HepG2 (cell line): ENCODE data around the gene ADAR. TPM values are rescaled to one million over a fixed set of nuclear protein-coding genes. Genes with fewer than 3 reads are reported as not detected.

Source experiments
- CBX1 ChIP-seq: IDR thresholded peaks from one replicate; pipeline ENCODE4 v1.6.1; 2016; ENCODE audit warnings: antibody characterized with exemption, low read depth
- CCAR2 ChIP-seq: fragments of 200-400 bp; formaldehyde crosslinking; optimal IDR thresholded peaks from 2 replicates; pipeline ENCODE3; 2018; ENCODE audit warnings: low read depth, mild to moderate bottlenecking, low read length, moderate library complexity
- CEBPG ChIP-seq: IDR thresholded peaks from 2 replicates; pipeline ENCODE4 v1.6.1; 2016
- CHD2 ChIP-seq: IDR thresholded peaks from 2 replicates; pipeline ENCODE4 v1.6.1; 2011; ENCODE audit warnings: low read depth, low read length, improper control_type of control experiment
- CHD4 ChIP-seq: fragments of 200-600 bp; sonication (generic); IDR thresholded peaks from 2 replicates; pipeline ENCODE4 v1.7.0; 2017; ENCODE audit warnings: mild to moderate bottlenecking, low read length, borderline replicate concordance
- FOXO1 ChIP-seq: sonication (generic); formaldehyde crosslinking; IDR thresholded peaks from 2 replicates; pipeline ENCODE4 v1.4.0; 2020; ENCODE audit warnings: missing genetic modification reagents
- GABPB1 ChIP-seq: IDR thresholded peaks from 2 replicates; pipeline ENCODE4 v1.6.1; 2016; ENCODE audit warnings: mild to moderate bottlenecking, missing genetic modification reagents, moderate library complexity, missing compliant biosample characterization
- HCFC1 ChIP-seq: fragments of 150-350 bp; IDR thresholded peaks from 2 replicates; pipeline ENCODE4 v1.6.1; 2014; ENCODE audit warnings: low read depth, low read length
- HNF1B ChIP-seq: sonication (generic); formaldehyde crosslinking; IDR thresholded peaks from 2 replicates; pipeline ENCODE4 v1.5.1; 2020; ENCODE audit warnings: mild to moderate bottlenecking, moderate library complexity, missing genetic modification reagents
- HNF4A ChIP-seq: sonication (generic); formaldehyde crosslinking; IDR thresholded peaks from 2 replicates; pipeline ENCODE4 v1.4.0; 2020; ENCODE audit warnings: missing genetic modification reagents
- ISX ChIP-seq: sonication (generic); formaldehyde crosslinking; conservative IDR thresholded peaks from 2 replicates; pipeline ENCODE4 v1.5.0; 2020; ENCODE audit warnings: missing genetic modification reagents
- MEIS1 ChIP-seq: sonication (generic); formaldehyde crosslinking; IDR thresholded peaks from 2 replicates; pipeline ENCODE4 v1.9.0; 2021; ENCODE audit warnings: mild to moderate bottlenecking, missing genetic modification reagents, moderate library complexity, borderline replicate concordance
- NCOA2 ChIP-seq: sonication (generic); formaldehyde crosslinking; IDR thresholded peaks from 2 replicates; pipeline ENCODE4 v1.8.0; 2022; ENCODE audit warnings: inconsistent platforms
- NR3C1 ChIP-seq: sonication (generic); formaldehyde crosslinking; IDR thresholded peaks from 2 replicates; pipeline ENCODE4 v1.4.0; 2020; ENCODE audit warnings: missing genetic modification reagents
- POLR2A ChIP-seq, 2 experiments: IDR thresholded peaks; 2 replicates each; pipeline ENCODE4 v1.6.1; 2011; ENCODE audit warnings: low read depth in 2 of 2, low read length in 2 of 2, mild to moderate bottlenecking in 1 of 2, moderate library complexity in 1 of 2; ENCODE audit not compliant: insufficient read depth in 1 of 2
- PRPF4 ChIP-seq: fragments of 200-400 bp; formaldehyde crosslinking; IDR thresholded peaks from 2 replicates; pipeline ENCODE4 v1.6.1; 2016; ENCODE audit warnings: low read length, low read depth; ENCODE audit not compliant: poor library complexity, severe bottlenecking
- RXRA ChIP-seq: sonication (generic); formaldehyde crosslinking; IDR thresholded peaks from 2 replicates; pipeline ENCODE4 v1.5.1; 2020; ENCODE audit warnings: missing genetic modification reagents
- SP5 ChIP-seq: IDR thresholded peaks from 2 replicates; pipeline ENCODE4 v1.6.1; 2016; ENCODE audit warnings: low read depth, borderline replicate concordance
- ZBTB14 ChIP-seq: sonication (generic); formaldehyde crosslinking; IDR thresholded peaks from 2 replicates; pipeline ENCODE4 v1.4.0; 2020; ENCODE audit warnings: missing genetic modification reagents
- ZBTB38 ChIP-seq: sonication (generic); formaldehyde crosslinking; IDR thresholded peaks from 2 replicates; pipeline ENCODE4 v1.5.1; 2020; ENCODE audit warnings: mild to moderate bottlenecking, missing genetic modification reagents
- ZNF562 ChIP-seq: sonication (generic); formaldehyde crosslinking; IDR thresholded peaks from 2 replicates; pipeline ENCODE4 v1.8.0; 2022; ENCODE audit warnings: missing genetic modification reagents, borderline replicate concordance
- ZNF724P ChIP-seq: sonication (generic); formaldehyde crosslinking; IDR thresholded peaks from 2 replicates; pipeline ENCODE4 v1.8.0; 2022; ENCODE audit warnings: missing genetic modification reagents, borderline replicate concordance
- polyA plus RNA-seq, 8 experiments: library from polyadenylated mRNA; depleted of rRNA in 3 of 8; stranded (reverse) in 7 of 8; unstranded in 1 of 8; fragments of >200 nt; fragmentation: Illumina TruSeq in 4 of 8; extraction: Trizol in 4 of 8; gene quantifications; 2 replicates each; pipeline versions ENCODE4 v1.2.1 to v1.2.3, GENCODE V29; 2011 to 2016; ENCODE audit warnings: low read depth in 4 of 8, missing spikeins in 1 of 8, mixed read lengths in 1 of 8; ENCODE audit not compliant: insufficient read depth in 1 of 8
- total RNA-seq, 5 experiments: library from RNA; depleted of rRNA; stranded (reverse); fragments of >200 nt; fragmentation: Illumina TruSeq; extraction: Trizol; gene quantifications; 2 replicates each; pipeline ENCODE4 v1.2.3, GENCODE V29; 2016; ENCODE audit warnings: low read depth in 1 of 5
- TF ChIP-seq, protein P1 (sequence below): sonication (generic); IDR thresholded peaks from 2 replicates; pipeline ENCODE4 v1.6.1; 2016; ENCODE audit warnings: low read depth, borderline replicate concordance
- TF ChIP-seq, protein P2 (sequence below): sonication (generic); formaldehyde crosslinking; IDR thresholded peaks from 2 replicates; pipeline ENCODE4 v1.4.0; 2020; ENCODE audit warnings: missing genetic modification reagents
- TF ChIP-seq, protein P3 (sequence below): sonication (generic); formaldehyde crosslinking; IDR thresholded peaks from 2 replicates; pipeline ENCODE4 v1.5.0; 2020; ENCODE audit warnings: mild to moderate bottlenecking, missing genetic modification reagents, moderate library complexity

The ADAR gene
- total and polyA plus RNA-seq, 2 of the 13 experiments (the other 11 are each of a cell fraction or from before 2014, with no cell fraction given): 70.8 to 86.2 TPM

DNA sequence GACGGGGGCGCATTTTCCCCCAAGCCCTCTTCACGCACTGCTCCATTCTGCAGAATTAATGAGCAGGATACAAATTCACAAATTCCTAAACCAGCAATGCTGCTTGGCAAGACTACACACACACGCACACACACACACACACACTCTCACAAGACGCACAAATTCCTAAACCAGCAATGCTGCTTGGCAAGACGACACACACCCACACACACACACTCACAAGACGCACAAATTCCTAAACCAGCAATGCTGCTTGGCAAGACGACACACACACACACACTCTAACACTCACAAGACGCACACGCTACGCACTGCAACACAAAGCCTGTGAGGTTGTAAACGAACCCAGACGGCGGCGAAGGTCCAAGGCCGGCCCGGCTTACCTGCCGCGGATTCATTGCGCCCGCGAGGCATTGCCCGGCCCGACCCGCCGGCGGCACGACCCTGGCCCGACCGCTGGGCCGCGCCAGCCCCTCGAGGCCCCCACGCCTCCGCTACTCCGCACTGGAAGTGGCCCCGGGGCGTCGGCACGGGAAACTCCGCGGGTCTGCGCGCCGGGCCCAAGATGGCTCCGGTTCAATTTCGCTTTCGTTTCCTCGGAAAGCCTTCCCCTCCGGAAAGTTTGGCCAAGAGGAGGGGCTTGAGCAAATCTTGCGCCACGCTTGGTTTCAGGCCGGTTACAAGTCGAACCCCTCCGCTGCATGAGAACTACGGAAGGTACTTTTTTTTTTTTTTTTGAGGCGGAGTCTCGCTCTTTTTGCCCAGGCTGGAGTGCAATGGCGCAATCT, at the start of gene ADAR (continued):
- TF ChIP-seq RXRA (CRISPR knock-in tag) (no peak), CBX1 (peak; percentile 23), MEIS1 (CRISPR knock-in tag) (no peak), FOXO1 (CRISPR knock-in tag) (no peak; the same call in 1 of the 2 replicates), SP5 (CRISPR knock-in tag) (no peak), HCFC1 (no peak), HNF1B (no peak), ZBTB14 (CRISPR knock-in tag) (no peak), CEBPG (CRISPR knock-in tag) (peak; percentile 87), HNF4A (CRISPR knock-in tag) (peak; percentile 6; the same call in 1 of the 2 replicates), PRPF4 (no peak), ISX (no peak), CHD4 (no peak), ZNF562 (CRISPR knock-in tag) (no peak), ZNF724P (no peak), CCAR2 (no peak), NCOA2 (CRISPR knock-in tag) (no peak), POLR2A (IDR thresholded peaks at IDR 0.05; ENCODE audit: insufficient read depth in 1 of 2, low read depth in 2 of 2, low read length in 2 of 2) (peak; percentile 31 to 39; a peak in 2 of 4 replicates), GABPB1 (CRISPR knock-in tag) (peak; percentile 34), CHD2 (peak; percentile 56), ZBTB38 (peak; percentile 68; the same call in 1 of the 2 replicates), NR3C1 (no peak)
- TF ChIP-seq, protein P1, sequence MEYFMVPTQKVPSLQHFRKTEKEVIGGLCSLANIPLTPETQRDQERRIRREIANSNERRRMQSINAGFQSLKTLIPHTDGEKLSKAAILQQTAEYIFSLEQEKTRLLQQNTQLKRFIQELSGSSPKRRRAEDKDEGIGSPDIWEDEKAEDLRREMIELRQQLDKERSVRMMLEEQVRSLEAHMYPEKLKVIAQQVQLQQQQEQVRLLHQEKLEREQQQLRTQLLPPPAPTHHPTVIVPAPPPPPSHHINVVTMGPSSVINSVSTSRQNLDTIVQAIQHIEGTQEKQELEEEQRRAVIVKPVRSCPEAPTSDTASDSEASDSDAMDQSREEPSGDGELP: no peak
- TF ChIP-seq, protein P2, sequence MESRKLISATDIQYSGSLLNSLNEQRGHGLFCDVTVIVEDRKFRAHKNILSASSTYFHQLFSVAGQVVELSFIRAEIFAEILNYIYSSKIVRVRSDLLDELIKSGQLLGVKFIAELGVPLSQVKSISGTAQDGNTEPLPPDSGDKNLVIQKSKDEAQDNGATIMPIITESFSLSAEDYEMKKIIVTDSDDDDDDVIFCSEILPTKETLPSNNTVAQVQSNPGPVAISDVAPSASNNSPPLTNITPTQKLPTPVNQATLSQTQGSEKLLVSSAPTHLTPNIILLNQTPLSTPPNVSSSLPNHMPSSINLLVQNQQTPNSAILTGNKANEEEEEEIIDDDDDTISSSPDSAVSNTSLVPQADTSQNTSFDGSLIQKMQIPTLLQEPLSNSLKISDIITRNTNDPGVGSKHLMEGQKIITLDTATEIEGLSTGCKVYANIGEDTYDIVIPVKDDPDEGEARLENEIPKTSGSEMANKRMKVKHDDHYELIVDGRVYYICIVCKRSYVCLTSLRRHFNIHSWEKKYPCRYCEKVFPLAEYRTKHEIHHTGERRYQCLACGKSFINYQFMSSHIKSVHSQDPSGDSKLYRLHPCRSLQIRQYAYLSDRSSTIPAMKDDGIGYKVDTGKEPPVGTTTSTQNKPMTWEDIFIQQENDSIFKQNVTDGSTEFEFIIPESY: no peak
- TF ChIP-seq, protein P3, sequence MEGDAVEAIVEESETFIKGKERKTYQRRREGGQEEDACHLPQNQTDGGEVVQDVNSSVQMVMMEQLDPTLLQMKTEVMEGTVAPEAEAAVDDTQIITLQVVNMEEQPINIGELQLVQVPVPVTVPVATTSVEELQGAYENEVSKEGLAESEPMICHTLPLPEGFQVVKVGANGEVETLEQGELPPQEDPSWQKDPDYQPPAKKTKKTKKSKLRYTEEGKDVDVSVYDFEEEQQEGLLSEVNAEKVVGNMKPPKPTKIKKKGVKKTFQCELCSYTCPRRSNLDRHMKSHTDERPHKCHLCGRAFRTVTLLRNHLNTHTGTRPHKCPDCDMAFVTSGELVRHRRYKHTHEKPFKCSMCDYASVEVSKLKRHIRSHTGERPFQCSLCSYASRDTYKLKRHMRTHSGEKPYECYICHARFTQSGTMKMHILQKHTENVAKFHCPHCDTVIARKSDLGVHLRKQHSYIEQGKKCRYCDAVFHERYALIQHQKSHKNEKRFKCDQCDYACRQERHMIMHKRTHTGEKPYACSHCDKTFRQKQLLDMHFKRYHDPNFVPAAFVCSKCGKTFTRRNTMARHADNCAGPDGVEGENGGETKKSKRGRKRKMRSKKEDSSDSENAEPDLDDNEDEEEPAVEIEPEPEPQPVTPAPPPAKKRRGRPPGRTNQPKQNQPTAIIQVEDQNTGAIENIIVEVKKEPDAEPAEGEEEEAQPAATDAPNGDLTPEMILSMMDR (CRISPR knock-in tag): peak; percentile 39
